Sigmoid colon (tissue), 7 donors: ENCODE data around the gene GMIP. TPM values are rescaled to one million over a fixed set of nuclear protein-coding genes. Genes with fewer than 3 reads are reported as not detected.

Experiments used
- DNase-seq: peaks from one replicate; pipeline ENCODE4 v3.0.0-alpha.2; 2019
- H3K27ac ChIP-seq, 4 donors: fragments of 200-600 bp; sonication (generic); one replicate each; pipeline ENCODE4 v1.5.1; 2016 to 2019; ENCODE audit warnings: mild to moderate bottlenecking in 1 of 4
- H3K27me3 ChIP-seq, 3 donors: fragments of 200-600 bp; sonication (generic); one replicate each; pipeline ENCODE4 v1.5.1; 2019; ENCODE audit warnings: mild to moderate bottlenecking in 1 of 3
- H3K36me3 ChIP-seq, 4 donors: fragments of 200-600 bp; sonication (generic); one replicate each; pipeline ENCODE4 v1.5.1; 2016 to 2019
- H3K4me1 ChIP-seq, 4 donors: fragments of 200-600 bp; sonication (generic); one replicate each; pipeline ENCODE4 v1.5.1; 2017 to 2019
- H3K4me3 ChIP-seq, 4 donors: fragments of 200-600 bp; sonication (generic); one replicate each; pipeline ENCODE4 v1.5.1; 2017 to 2019; ENCODE audit warnings: mild to moderate bottlenecking in 2 of 4, moderate library complexity in 1 of 4
- H3K9me3 ChIP-seq, 4 donors: fragments of 200-600 bp in 3 of 4; sonication (generic) in 3 of 4; one replicate each; pipeline versions ENCODE4 v1.5.1 to v1.6.1; 2013 to 2019
- EP300 ChIP-seq, 4 donors: sonication (generic); formaldehyde crosslinking; IDR thresholded peaks; one replicate each; pipeline ENCODE4 v1.6.1; 2017; ENCODE audit warnings: antibody characterized with exemption in 4 of 4
- POLR2A ChIP-seq, 2 donors: fragments of 450-650 bp; IDR thresholded peaks; one replicate each; pipeline ENCODE4 v1.6.1; 2016; ENCODE audit warnings: antibody characterized with exemption in 2 of 2, mild to moderate bottlenecking in 2 of 2, moderate library complexity in 2 of 2
- POLR2AphosphoS5 ChIP-seq, 4 donors: sonication (generic); formaldehyde crosslinking; IDR thresholded peaks; one replicate each; pipeline ENCODE4 v1.6.1; 2017; ENCODE audit warnings: antibody characterized with exemption in 4 of 4
- WGBS, 2 donors: extraction: QIAGEN DNeasy Blood & Tissue Kit; methylation state at CpG; one replicate each; pipeline ENCODE4 v1.1.7; 2013; 5-methylcytosine and 5-hydroxymethylcytosine counted together
- intact Hi-C: fragments of 100-400 bp; cut with DNase I; formaldehyde crosslinking; loops from one replicate; pipeline ENCODE4 v1.15.1; 2023
- polyA plus RNA-seq, 3 donors: library from polyadenylated mRNA; stranded (reverse); fragments of 200-250 nt; gene quantifications; one replicate each; pipeline ENCODE4 v1.2.3, GENCODE V29; 2013
- total RNA-seq, 4 donors: library from RNA; depleted of rRNA; stranded (reverse); fragments of >200 nt; gene quantifications; one replicate each; pipeline ENCODE4 v1.1.0, GENCODE V29; 2016
- TF ChIP-seq, protein P1 (sequence below), 4 experiments: fragments of 450-650 bp in 3 of 4; fragments of 200-600 bp in 1 of 4; IDR thresholded peaks; one replicate each; pipeline ENCODE4 v1.5.1; 2016 to 2019; ENCODE audit warnings: antibody characterized with exemption in 4 of 4, mild to moderate bottlenecking in 3 of 4, moderate library complexity in 2 of 4
- donor health status: healthy with polysubstance abuse.
- donor health status: Bipolar disorder and iron deficiency.
- donor health status: healthy.

GMIP gene
- total and polyA plus RNA-seq, 7 donors: 5.0 to 37.0 (median 9.1) TPM

DNA sequence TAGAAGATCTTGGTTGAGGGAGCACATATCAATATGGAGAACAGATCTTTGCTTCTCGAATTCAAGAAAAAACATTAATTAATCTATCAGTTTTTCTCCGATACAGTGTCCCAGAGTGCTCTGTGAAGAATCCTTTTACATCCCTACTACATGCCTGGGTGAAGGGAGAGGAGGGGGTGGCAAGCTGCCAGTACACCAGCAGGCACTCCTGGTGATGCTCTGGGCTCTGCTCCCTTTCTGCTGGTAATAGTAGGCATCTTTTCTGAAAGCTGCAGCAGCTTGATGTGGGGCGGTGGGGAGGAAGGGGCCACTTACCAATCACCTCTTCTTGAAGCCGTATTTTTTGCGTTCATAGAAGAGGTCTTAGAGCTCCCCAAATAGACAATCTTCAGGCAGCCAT, 55.7 kb downstream of the GMIP start:
- DNase-seq: no peak
- no peaks in the 10 kb centered on the region for H3K27me3 ChIP-seq
- TF ChIP-seq POLR2AphosphoS5 (IDR thresholded peaks at IDR 0.05) (no peak), EP300 (IDR thresholded peaks at IDR 0.05) (no peak), POLR2A (IDR thresholded peaks at IDR 0.05) (no peak)
- TF ChIP-seq, protein P1, sequence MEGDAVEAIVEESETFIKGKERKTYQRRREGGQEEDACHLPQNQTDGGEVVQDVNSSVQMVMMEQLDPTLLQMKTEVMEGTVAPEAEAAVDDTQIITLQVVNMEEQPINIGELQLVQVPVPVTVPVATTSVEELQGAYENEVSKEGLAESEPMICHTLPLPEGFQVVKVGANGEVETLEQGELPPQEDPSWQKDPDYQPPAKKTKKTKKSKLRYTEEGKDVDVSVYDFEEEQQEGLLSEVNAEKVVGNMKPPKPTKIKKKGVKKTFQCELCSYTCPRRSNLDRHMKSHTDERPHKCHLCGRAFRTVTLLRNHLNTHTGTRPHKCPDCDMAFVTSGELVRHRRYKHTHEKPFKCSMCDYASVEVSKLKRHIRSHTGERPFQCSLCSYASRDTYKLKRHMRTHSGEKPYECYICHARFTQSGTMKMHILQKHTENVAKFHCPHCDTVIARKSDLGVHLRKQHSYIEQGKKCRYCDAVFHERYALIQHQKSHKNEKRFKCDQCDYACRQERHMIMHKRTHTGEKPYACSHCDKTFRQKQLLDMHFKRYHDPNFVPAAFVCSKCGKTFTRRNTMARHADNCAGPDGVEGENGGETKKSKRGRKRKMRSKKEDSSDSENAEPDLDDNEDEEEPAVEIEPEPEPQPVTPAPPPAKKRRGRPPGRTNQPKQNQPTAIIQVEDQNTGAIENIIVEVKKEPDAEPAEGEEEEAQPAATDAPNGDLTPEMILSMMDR (IDR thresholded peaks at IDR 0.05): no peak
- intact Hi-C loops: no loop called here
- H3K27ac ChIP-seq: no peak overlapping the region
- WGBS, 2 donors: 97% methylated on average over 5 of the region's 5 CpGs
- no peak overlapping the region for H3K4me3 ChIP-seq
- H3K4me1 ChIP-seq: peaks cover 0 to 15% (median 9%) of the 10 kb centered on the region in 4 donors
- no peaks in the 10 kb centered on the region for H3K36me3 ChIP-seq
- H3K9me3 ChIP-seq: no peaks in the 10 kb centered on the region

DNA sequence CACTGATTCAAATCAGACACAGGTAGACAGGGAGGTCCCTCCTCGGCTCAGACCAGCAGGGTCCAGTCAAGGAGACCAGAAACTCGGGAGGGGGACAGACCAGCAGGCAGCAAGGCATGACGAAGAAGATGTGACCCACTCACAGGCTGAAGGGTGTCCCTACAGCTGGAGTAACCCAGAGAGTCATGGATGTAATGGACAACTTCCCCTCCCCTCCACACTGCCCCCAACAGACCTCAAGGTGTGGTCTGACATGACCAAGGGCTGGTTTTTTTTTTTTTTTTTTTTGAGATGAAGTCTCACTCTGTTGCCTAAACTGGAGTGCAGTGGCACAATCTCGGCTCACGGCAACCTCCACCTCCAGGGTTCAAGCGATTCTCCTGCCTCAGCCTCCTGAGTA, 59.1 kb downstream of the GMIP start:
- no peak for DNase-seq
- Histone ChIP-seq H3K27ac (no peak overlapping the region), H3K27me3 (no peaks in the 10 kb centered on the region), H3K4me3 (no peak overlapping the region), H3K9me3 (no peaks in the 10 kb centered on the region), H3K36me3 (no peaks in the 10 kb centered on the region), H3K4me1 (no peaks in the 10 kb centered on the region)
- intact Hi-C loops: no loop called here
- WGBS, 2 donors: 95 to 96% methylated on average over 6 of the region's 6 CpGs
- TF ChIP-seq EP300 (IDR thresholded peaks at IDR 0.05) (no peak), POLR2A (IDR thresholded peaks at IDR 0.05) (no peak), POLR2AphosphoS5 (IDR thresholded peaks at IDR 0.05) (no peak)
- TF ChIP-seq, protein P1 (IDR thresholded peaks at IDR 0.05): no peak

DNA sequence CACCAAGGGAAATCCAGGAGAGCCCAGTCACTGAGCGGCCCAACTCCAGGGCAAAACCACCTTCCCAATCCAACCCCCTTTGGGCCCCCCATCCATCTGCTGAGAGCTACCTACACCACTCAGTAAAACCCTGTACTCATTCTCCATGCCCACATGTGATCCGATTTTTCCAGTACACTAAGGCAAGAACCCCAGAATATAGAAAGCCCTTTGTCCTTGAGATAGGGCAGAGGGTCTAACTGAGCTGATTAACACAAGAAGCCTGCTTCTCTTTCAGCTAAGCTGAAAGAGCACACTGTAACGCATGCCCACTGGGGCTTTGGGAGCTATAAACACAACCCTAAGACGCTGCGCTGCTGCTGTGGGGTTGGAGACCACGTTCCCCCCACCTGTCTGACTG, 61.0 kb downstream of the GMIP start:
- H3K4me3 ChIP-seq: no peak overlapping the region
- TF ChIP-seq EP300 (IDR thresholded peaks at IDR 0.05): no peak
- no peak for TF ChIP-seq POLR2AphosphoS5 (IDR thresholded peaks at IDR 0.05)
- no peak for TF ChIP-seq POLR2A (IDR thresholded peaks at IDR 0.05)
- TF ChIP-seq, protein P1 (IDR thresholded peaks at IDR 0.05): no peak
- no peak overlapping the region for H3K27ac ChIP-seq
- no peaks in the 10 kb centered on the region for H3K9me3 ChIP-seq
- no peaks in the 10 kb centered on the region for H3K4me1 ChIP-seq
- H3K27me3 ChIP-seq: no peaks in the 10 kb centered on the region
- no peak for DNase-seq
- WGBS, 2 donors: 93 to 97% methylated on average over 6 of the region's 6 CpGs
- intact Hi-C loops: no loop called here
- no peaks in the 10 kb centered on the region for H3K36me3 ChIP-seq

DNA sequence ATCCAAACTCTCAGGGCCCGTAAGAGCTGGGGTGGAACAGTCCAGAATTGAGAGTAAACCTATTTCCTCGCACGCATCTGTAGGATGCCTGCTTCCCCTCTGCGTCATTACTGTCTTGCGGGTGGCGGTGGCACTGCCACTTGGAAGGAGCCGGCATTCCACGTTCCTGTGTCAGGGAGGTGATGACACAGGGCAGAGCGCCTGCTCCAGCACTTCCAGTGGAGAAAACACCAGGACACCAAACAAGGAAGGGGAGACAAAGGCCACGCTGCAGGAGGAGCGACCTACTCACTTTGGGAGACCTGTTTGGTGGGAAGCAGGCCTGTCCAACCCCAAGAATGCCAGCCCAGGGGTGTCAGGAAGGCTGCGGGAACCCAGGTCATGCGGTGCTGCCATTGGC, 62.1 kb downstream of the GMIP start:
- WGBS, 2 donors: 94 to 97% methylated on average over 13 of the region's 13 CpGs
- TF ChIP-seq POLR2A (IDR thresholded peaks at IDR 0.05): no peak
- TF ChIP-seq, protein P1 (IDR thresholded peaks at IDR 0.05): no peak
- TF ChIP-seq POLR2AphosphoS5 (IDR thresholded peaks at IDR 0.05): no peak
- TF ChIP-seq EP300 (IDR thresholded peaks at IDR 0.05): no peak
- DNase-seq: no peak
- intact Hi-C loops: no loop called here
- Histone ChIP-seq H3K4me3 (no peak overlapping the region), H3K27me3 (no peaks in the 10 kb centered on the region), H3K27ac (no peak overlapping the region), H3K9me3 (no peaks in the 10 kb centered on the region), H3K36me3 (no peaks in the 10 kb centered on the region), H3K4me1 (no peaks in the 10 kb centered on the region)

DNA sequence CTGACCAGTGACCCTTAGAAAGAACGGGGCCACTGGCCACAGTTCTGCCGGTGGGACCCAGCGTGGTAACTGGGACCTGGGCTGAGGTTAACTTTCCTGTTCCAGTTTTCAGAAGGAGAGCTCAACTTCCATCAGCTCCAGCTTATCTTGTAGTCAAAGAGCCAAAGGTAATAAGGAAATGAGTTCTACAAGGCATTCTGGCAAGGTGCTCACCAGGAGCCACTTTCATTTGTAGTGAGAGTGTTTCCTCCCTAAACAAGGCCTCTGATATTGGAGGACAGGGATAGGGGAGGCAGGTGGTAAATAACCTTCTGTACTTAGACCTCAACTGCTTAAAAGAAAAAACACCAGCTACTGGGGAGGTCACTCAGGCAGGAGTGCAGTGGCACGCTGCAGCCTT, 63.0 kb downstream of the GMIP start:
- TF ChIP-seq EP300 (IDR thresholded peaks at IDR 0.05) (no peak), POLR2AphosphoS5 (IDR thresholded peaks at IDR 0.05) (no peak), POLR2A (IDR thresholded peaks at IDR 0.05) (no peak)
- TF ChIP-seq, protein P1 (IDR thresholded peaks at IDR 0.05): no peak
- no peak for DNase-seq
- no peak overlapping the region for H3K4me3 ChIP-seq
- 19 to 71% methylated on average over 4 of the region's 4 CpGs for WGBS, 2 donors
- no peak overlapping the region for H3K27ac ChIP-seq
- H3K9me3 ChIP-seq: no peaks in the 10 kb centered on the region
- intact Hi-C loops: no loop called here
- no peaks in the 10 kb centered on the region for H3K4me1 ChIP-seq
- no peaks in the 10 kb centered on the region for H3K36me3 ChIP-seq
- no peaks in the 10 kb centered on the region for H3K27me3 ChIP-seq
